Fibroblast of the aortic adventitia (primary cell): Measurements from ENCODE around the gene CDC14A. TPM values are rescaled to one million over a fixed set of nuclear protein-coding genes. Genes with fewer than 3 reads are reported as not detected.

Source experiments
- DNase-seq: peaks from one replicate; pipeline ENCODE4 v3.0.0-alpha.2; 2010; ENCODE audit warnings: low read depth
- H3K4me3 ChIP-seq: 2 replicates; pipeline ENCODE4 v1.5.1; 2011; ENCODE audit warnings: low read depth, mild to moderate bottlenecking, control low read depth, low read length, moderate library complexity
- CTCF ChIP-seq: IDR thresholded peaks from 2 replicates; pipeline ENCODE4 v1.5.1; 2011; ENCODE audit warnings: mild to moderate bottlenecking, low read length, control low read depth, inconsistent platforms; ENCODE audit not compliant: insufficient read depth
- total RNA-seq: library from RNA; depleted of rRNA; stranded (reverse); fragments of >200 nt; gene quantifications from 2 replicates; pipeline ENCODE4 v1.2.3, GENCODE V29; 2012; ENCODE audit warnings: low replicate concordance

CDC14A gene
- total RNA-seq, 1 donor, result 5.0 TPM

GRCh38 chr1:100481303-100481702, 129.0 kb downstream of the CDC14A start:
- H3K4me3 ChIP-seq, result no peak overlapping the region
- DNase-seq, result no peak
- TF ChIP-seq CTCF, result no peak

GRCh38 chr1:100482167-100482566, 129.9 kb downstream of the CDC14A start:
- TF ChIP-seq CTCF, result no peak
- H3K4me3 ChIP-seq, result no peak overlapping the region
- no peak for DNase-seq

- no peak overlapping the region for H3K4me3 ChIP-seq
- no peak for TF ChIP-seq CTCF
- DNase-seq, result no peak
Observed at GRCh38 chr1:100482748-100483147, 130.4 kb downstream of the CDC14A start.

GRCh38 chr1:100483230-100483629, 130.9 kb downstream of the CDC14A start:
- DNase-seq, result no peak
- no peak overlapping the region for H3K4me3 ChIP-seq
- no peak for TF ChIP-seq CTCF

- DNase-seq, result no peak
- no peak for TF ChIP-seq CTCF
- no peak overlapping the region for H3K4me3 ChIP-seq
Observed at GRCh38 chr1:100485855-100486258, 133.6 kb downstream of the CDC14A start.

GRCh38 chr1:100494393-100495084, 142.2 kb downstream of the CDC14A start:
- no peak overlapping the region for H3K4me3 ChIP-seq
- TF ChIP-seq CTCF, result no peak
- DNase-seq, result no peak

GRCh38 chr1:100496896-100497295, 144.6 kb downstream of the CDC14A start:
- no peak for TF ChIP-seq CTCF
- no peak for DNase-seq
- H3K4me3 ChIP-seq, result no peak overlapping the region
